Measurements from ENCODE around the gene FHIP1B. TPM values are rescaled to one million over a fixed set of nuclear protein-coding genes. Genes with fewer than 3 reads are reported as not detected.

FHIP1B gene
- total and polyA plus RNA-seq, 4 donors, result 12.3 to 21.2 (median 16.9) TPM

- H3K27ac ChIP-seq (ENCODE audit: low read depth in 1 of 2, low read length in 2 of 2), result no peak overlapping the region
- peak overlapping the region in 1 of 3 donors; percentile 46 for H3K4me3 ChIP-seq (ENCODE audit: low read depth in 1 of 3, low read length in 3 of 3)
Observed at GRCh38 chr11:6258571-6259081, 24.2 kb upstream of the FHIP1B start.

GRCh38 chr11:6258141-6258540, 23.7 kb upstream of the FHIP1B start:
- no peak overlapping the region for H3K9ac ChIP-seq (ENCODE audit: low read depth in 1 of 2, low read length in 2 of 2)
- H3K4me1 ChIP-seq (ENCODE audit: control insufficient read depth in 4 of 4, insufficient read depth in 4 of 4, low read length in 3 of 4), result peaks cover 3 to 10% (median 7%) of the 10 kb centered on the region in 4 donors
- H3K27me3 ChIP-seq (ENCODE audit: control insufficient read depth in 4 of 4, insufficient read depth in 4 of 4, low read length in 3 of 4), result peaks cover 0 to 22% (median 13%) of the 10 kb centered on the region in 4 donors
- TF ChIP-seq ZBTB33 (IDR thresholded peaks at IDR 0.05), result no peak
- no peak for TF ChIP-seq YY1 (IDR thresholded peaks at IDR 0.05)
- TF ChIP-seq FOXA2 (IDR thresholded peaks at IDR 0.05), result no peak
- TF ChIP-seq HNF4G (IDR thresholded peaks at IDR 0.05), result no peak
- no peak for TF ChIP-seq RXRA (IDR thresholded peaks at IDR 0.05)
- TF ChIP-seq TAF1 (conservative IDR thresholded peaks at IDR 0.05), result no peak
- no peak for TF ChIP-seq CTCF (IDR thresholded peaks at IDR 0.05; ENCODE audit: low read depth, low read length, missing input control)
- no peak for TF ChIP-seq EGR1 (IDR thresholded peaks at IDR 0.05; ENCODE audit: low read depth in 2 of 2)
- no peak for TF ChIP-seq GABPA (IDR thresholded peaks at IDR 0.05 in 1 of 2, conservative IDR thresholded peaks at IDR 0.05 in 1 of 2)
- TF ChIP-seq HNF4A (conservative IDR thresholded peaks at IDR 0.05), result no peak
- 82% methylated on average over 3 of the region's 3 CpGs for WGBS
- H3K9me3 ChIP-seq (ENCODE audit: control insufficient read depth in 4 of 4, low read length in 3 of 4), result no peaks in the 10 kb centered on the region
- H3K4me3 ChIP-seq (ENCODE audit: low read depth in 1 of 3, low read length in 3 of 3), result no peak overlapping the region
- no peaks in the 10 kb centered on the region for H3K36me3 ChIP-seq (ENCODE audit: control insufficient read depth in 4 of 4, insufficient read depth in 3 of 4, low read depth in 1 of 4, low read length in 3 of 4)
- DNase-seq (ENCODE audit: low spot score), result no peak
- H3K27ac ChIP-seq (ENCODE audit: low read depth in 1 of 2, low read length in 2 of 2), result no peak overlapping the region

More at GRCh38 chr11:6258571-6259081, 24.2 kb upstream of the FHIP1B start:
- TF ChIP-seq RAD21 (IDR thresholded peaks at IDR 0.05) (no peak), NR2F2 (IDR thresholded peaks at IDR 0.05) (no peak), ZBTB33 (IDR thresholded peaks at IDR 0.05) (no peak), EGR1 (IDR thresholded peaks at IDR 0.05; ENCODE audit: low read depth in 2 of 2) (no peak), JUND (IDR thresholded peaks at IDR 0.05) (no peak), YY1 (IDR thresholded peaks at IDR 0.05) (no peak), TAF1 (conservative IDR thresholded peaks at IDR 0.05) (no peak), HNF4G (IDR thresholded peaks at IDR 0.05) (no peak)
- DNase-seq (ENCODE audit: low spot score), result no peak
- no peaks in the 10 kb centered on the region for H3K36me3 ChIP-seq (ENCODE audit: control insufficient read depth in 4 of 4, insufficient read depth in 3 of 4, low read depth in 1 of 4, low read length in 3 of 4)
- peaks cover 0 to 22% (median 13%) of the 10 kb centered on the region in 4 donors for H3K27me3 ChIP-seq (ENCODE audit: control insufficient read depth in 4 of 4, insufficient read depth in 4 of 4, low read length in 3 of 4)
- H3K9ac ChIP-seq (ENCODE audit: low read depth in 1 of 2, low read length in 2 of 2), result no peak overlapping the region
- 13% methylated on average over 16 of the region's 16 CpGs for WGBS
- H3K9me3 ChIP-seq (ENCODE audit: control insufficient read depth in 4 of 4, low read length in 3 of 4), result no peaks in the 10 kb centered on the region
- peaks cover 3 to 10% (median 7%) of the 10 kb centered on the region in 4 donors for H3K4me1 ChIP-seq (ENCODE audit: control insufficient read depth in 4 of 4, insufficient read depth in 4 of 4, low read length in 3 of 4)
